NCI-H774 (cell line): ENCODE measurements around the gene ZNF800.

Experiments
- DNase-seq: peaks from one replicate; lab custom pipeline; 2025; lab: John Stamatoyannopoulos, UW

The ZNF800 gene

DNA sequence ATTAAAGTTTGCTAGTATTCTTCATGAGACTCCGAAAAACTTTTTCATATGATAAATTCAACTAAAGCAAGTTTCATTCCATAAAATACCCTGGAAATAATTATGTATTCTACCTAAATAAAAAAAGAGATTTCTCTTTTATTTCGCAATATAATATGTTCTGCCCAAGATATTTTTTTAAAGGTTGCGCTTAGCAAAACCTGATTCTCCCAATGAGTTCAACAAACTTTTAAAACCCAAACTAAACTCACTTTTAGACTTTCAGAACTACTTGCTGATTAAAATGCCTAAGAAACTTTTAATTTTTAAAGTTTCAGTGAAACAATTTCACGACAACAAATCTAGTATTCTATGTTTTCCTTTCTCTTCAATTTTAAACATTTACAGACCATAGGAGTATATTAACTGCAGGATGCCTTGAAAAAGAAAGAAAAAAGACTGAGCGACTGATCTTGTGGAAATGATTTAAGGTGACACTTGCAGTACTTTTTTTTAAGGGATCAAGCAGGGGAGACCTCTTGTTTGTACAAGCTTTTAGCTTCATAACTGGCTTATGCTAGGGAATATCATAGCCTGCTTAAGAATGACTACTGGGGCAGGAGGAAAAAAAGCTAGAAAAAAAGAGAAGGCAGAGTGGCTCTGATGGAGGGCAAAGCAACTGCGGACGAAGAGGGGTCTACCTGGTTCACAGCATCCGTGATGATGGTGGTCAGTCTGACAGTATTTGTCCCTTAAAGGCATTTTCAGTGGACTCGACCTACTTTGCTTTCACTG is 1.5 kb downstream of the ZNF800 start:
- DNase-seq = no peak

DNA sequence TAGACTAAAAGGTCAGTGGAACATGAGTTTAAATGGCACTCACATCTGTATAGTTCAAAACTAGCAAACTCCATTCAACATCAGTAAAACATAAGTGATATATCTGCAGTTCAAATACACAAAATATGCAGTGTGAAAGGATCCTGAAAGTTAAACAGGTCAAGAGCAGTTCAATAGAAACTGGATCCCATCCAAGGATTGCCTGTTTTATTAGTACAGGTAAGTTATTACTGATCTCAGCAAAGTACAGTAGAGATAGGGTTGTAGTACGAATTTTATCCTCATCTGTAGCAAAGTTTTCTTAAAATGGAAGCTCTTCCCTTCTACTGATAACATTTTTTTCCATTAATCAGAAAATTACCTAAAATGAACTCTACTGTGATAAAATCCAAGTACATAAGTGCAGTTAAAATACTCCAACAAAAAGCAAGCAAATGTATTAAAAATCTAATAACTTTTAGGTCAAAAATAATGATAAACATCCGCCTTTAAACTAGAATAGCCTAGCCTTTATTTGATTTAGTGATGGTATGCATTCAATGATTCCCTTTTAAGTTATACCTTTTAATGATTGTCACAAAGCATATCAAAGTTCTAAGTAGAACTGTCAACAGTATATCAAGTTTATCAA is 2.2 kb downstream of the ZNF800 start:
- DNase-seq = no peak

DNA sequence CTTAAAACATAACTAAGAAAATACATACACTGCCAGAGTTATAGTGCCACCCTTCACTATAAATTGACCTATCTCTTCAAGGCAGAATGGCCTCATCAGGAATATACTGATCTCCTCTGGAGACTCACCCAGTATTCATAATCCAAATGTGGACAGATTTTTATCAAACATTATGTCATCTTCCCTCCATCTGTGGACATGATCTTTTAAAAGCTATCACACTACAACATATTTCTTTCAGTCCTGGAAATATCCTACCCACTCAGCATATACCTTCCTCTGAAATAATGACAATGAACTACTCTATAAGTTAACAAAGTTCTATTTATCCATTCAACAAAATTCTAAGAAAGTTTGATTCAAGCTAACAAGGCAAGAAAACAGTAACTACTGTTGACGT is 3.2 kb downstream of the ZNF800 start:
- no peak for DNase-seq

DNA sequence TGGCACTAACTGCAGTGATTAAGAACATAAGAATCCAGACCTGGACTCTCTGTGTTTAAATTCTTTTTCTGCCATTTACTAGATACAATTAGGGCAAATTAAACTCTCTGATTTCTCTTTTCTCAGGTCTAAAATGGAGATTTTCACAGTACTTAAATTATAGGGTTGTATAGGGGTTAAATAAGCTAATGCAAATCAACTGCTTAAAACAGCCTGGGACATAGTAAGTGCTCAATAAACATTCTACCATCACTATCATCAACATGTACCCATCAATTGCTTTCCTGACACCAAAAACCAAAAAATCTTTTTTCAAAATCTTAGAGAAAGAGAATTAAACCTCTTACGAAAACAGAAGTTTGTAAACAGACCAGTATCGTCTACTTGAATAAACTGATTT is 4.5 kb downstream of the ZNF800 start:
- no peak for DNase-seq

DNA sequence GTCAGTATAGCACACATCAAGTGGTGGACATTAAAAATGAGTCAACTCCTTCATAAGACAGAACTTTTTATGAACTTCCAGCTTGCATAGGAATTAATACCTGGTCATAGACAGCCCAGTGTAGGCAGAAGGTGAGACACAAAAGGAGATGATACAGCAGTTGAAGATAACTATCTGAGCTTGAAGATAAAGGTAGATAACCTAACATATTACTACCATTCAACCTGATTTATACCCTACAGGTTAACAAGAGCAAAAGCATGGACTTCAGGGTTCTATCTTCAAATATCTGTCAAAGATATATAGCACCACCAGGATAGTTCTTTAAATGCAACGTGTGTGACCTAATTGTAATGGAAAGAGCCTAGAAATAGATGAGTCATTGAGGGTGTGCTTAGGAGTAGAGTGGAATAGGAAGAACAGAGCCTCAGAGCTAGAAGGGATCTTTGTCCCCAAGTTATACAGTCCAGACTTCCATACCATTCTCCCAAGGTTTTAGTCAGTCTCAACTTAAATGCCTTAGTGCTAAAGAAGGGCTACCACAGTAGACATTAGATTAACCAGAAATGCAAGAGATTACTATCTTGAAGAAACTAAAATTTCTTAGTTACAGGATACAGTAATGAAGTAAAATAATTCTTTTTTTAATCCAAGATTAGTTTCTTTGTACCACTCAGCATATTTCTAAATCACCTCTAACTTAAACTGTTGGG is 9.2 kb downstream of the ZNF800 start:
- no peak for DNase-seq

DNA sequence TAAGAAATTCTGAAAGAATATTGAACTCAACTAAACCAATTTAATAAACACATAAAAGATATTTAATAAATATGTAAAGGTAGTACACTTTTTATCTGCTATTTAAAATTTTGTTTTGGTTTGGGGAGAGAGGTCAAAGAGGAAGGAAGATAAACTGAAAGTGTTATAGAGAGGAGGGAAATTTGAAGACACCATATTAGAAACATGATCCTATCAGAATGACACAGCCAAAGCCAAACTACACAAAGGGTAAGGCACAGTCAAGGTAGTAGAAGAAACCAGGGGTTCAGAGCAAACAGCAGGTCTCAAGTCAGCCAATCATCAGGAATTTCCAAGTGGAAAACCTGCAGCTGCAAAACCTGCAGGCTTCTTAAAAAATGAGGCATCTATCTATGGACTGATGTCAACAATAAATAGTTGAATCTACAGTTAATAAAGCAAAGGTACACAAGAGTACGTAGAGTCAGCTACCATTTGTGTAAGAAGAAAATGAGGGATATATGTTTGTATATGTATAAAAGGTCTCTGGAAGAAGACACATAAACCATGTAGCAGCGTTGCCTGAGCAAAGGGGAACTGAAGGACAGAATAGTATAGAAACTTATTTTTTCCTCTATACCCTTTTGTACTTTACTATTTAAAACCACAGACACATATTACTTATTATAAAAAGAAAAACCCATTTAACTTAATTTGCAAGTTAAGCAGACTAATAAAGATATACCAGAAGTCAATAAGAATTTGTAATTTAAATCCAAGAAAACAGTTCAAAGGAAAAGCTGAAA is 10.0 kb downstream of the ZNF800 start:
- no peak for DNase-seq

DNA sequence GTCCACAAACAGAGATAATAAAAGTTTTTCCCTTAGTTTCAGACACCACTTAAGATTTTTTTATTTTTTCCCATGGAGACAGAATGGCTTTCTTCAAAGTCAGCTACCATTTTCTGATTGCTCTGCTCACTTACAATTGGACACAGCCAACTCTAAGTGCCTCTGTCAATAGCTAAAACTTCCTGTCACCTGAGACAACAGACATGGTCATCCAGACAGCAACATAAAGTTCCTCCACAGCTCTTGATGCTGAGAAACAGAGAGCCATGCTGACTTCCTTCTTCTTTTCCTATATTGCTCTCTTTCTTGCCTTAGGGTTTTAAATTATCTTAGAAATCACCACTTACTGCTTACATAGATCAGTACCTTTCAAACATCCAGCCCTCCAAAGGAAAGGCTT is 12.0 kb downstream of the ZNF800 start:
- no peak for DNase-seq

DNA sequence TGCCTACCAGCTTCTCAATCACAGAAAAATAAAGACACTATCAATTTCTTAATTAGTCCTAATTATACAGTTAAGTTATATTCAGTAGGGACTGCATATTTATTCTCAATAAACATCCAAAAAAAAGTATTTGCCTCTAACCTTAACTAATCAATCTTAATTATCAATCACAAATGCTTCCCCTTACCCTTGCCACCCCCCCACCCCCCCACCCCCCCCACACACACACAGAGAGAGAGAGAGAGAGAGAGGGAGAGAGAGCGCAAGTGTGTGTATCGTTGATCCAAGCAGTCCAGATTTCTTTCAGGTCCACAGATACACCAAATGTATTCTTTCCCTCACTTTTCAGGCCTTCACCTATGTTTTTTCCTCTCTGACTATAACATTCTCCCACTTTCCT is 12.9 kb downstream of the ZNF800 start:
- no peak for DNase-seq

DNA sequence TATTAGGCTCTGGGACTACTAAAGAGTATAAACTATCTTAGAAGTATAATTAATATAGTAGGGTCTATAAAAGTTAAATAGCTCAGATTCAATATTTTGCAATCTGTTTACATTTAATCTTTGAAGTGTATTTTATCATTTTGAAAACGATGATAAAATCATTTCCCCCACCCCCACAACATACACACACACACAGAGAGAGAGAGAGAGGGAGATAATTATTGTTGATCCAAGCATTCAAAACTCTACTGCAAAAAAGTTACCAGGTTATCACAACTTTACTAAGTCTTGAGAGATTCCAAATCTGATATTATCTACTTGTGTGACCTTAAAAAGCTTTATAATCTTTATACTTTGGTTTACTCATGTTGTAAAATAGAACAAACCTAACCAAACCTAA is 14.0 kb downstream of the ZNF800 start:
- DNase-seq = no peak

DNA sequence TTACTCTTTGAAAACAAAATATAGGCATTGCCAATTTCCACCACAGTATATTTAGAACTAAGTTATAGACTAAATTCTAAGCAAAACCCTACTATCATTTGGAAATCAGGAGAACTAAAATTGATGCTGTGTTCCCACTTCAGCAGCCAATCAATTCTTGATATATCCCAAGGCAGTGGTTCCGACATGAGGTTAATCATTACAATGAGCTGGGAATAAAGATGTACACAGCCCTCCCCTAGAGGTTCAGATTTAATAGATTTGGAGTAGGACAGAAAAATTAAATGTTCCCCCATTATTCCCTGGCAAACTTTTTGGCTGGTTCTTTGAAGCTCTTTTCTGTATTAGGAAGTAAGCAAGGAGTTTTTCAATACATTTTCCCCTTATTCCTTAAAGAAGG is 15.1 kb downstream of the ZNF800 start:
- no peak for DNase-seq

DNA sequence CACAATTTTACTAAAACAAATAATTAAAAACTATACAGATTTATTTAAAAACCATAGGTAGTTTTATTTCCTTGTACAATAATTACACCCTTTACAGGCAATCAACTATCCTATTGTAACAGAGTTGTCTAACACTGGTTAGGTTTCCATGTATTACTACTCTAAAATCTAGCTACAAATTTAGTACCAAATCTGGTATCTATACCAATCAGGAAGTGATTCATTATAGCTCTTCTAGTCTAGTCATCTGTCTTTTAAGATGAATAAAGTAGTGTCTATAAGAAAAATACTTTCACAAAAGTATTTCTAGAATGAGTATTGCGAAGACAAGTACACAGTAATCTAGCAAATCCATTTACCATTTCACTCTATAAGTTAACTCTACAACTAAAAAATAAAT is 16.9 kb downstream of the ZNF800 start:
- DNase-seq = no peak

DNA sequence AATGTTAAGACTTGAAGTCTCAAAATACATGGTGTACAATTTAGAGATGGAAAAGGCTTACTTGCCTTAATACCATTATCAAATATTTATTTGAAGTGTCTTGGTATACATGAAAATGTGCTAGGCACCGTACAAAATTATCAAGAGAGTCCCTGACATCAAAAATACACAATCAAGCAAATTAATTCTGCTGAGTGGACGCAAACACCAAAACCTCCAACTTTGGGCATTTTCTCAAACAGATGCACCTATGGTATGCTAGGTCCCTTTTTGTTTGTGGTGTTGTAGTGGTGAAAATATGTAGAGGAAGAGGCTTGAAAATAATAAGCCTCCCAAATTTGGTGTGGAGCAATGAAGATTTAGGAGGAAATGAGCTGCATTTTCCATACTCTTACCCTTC is 24.8 kb downstream of the ZNF800 start:
- no peak for DNase-seq

DNA sequence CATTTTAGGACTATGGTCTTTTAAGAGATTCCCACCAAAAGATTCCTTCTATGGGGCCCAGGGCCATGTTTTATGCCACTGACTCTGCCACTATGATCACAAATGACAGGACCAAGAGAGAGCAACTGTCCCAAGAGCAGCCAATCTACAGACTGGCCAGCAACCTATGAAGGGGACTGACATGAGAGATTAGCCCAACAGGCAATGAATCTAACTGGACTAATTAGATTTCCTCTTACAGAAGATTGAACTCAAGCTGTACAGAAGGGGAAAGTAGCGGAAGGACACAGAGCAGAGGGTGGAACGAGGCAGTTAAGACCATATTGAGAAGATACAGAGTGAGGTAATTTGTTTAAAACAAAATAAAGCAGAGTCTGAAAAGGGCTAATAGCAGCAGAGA is 25.8 kb downstream of the ZNF800 start:
- DNase-seq = no peak

DNA sequence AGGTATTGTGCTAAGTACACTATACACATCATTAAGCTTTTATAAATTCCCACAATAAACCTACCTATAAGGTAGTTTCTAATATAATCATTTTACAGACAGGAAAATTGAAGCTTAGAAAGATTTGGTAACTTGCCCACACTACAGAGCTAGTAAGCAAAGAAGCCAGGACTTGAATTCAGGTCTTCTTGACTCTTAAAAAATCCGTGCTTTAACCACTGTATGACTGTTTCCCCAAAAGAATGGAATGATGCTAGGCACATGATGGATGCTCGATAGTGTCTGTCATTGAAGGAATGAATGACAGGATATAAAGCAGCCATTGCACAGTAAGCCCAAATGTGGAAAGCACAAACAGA is 26.6 kb downstream of the ZNF800 start:
- no peak for DNase-seq

DNA sequence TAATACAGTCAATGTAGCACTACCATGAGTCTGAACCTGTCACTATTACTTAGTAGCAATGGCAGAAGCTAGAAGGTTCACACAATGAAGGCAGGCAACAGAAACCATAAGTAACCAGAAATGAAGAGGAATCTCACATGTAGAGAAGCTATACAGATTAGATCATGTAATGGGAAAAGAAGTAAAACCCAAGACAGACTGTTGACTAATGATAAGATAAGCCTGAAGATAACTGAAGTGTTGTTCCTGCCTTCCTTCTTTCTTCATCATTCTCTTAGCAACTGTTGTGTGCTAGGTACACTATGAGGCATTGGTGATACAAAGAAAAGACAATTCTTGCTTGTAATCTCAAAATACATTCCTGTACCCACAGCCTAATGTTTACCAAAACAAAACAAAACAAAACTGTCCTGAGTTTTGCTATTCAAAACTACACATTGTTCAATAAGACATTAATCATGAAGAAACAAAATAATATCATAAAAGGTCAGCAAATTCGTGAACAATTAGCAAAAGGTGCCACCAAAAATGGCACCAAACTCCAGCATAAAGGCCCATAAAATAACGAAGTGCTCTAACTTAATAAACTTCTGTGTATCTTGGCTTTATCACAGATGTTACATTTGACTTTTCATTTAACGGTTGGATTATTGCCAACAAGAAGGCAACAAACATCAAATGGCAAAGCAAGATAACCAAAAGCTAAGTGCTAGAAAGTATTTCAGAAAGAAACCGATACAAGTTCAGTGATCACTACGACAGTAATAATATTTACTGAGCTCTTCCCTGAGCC is 27.1 kb downstream of the ZNF800 start:
- no peak for DNase-seq

DNA sequence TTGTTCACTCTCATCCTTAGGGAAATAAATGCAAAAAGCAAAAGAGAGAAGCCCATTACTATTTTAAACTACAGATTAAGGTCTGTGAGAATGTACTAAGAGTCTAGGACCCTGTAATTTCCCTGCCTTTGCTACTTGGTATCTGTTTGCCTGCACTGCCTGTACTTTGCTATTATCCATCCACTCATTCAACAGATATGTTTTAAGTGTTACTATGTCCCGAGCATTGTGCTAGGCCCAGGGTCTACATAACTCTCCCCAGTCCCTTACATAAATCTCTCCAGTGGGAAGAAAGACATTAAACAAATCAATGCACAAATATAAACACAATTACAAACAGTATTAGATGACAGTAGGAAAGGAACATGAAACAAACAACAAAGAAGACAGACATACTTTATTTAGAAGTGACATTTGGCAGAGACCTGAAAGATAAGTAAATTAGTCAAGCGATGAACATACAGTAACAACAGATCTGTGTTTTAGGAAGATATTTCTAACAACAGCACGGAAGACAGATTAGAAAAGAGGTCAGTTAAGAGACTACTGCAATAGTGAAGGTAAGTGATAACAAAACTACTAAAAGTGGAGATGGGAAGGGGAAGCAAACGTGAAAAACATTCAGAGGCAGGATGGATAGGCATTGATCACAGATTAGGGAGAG is 30.0 kb downstream of the ZNF800 start:
- no peak for DNase-seq

DNA sequence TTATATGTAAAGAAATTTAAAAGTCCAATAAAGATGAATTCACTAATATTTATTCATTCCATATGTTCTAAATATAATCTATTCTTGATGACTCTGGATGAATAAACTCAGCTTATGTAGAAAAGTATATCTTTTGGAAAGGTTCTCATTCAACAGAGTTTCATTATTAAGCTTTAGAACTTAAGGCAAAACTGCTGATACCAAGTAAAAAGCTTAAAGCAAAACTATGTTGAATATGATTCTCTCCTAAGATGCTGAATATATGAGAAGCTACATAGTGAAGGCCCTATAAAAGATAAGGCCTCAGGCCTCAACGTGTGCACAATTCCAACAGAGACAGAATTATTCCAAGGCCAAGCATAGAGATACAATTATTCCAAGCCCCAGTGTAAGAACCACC is 30.8 kb downstream of the ZNF800 start:
- no peak for DNase-seq

DNA sequence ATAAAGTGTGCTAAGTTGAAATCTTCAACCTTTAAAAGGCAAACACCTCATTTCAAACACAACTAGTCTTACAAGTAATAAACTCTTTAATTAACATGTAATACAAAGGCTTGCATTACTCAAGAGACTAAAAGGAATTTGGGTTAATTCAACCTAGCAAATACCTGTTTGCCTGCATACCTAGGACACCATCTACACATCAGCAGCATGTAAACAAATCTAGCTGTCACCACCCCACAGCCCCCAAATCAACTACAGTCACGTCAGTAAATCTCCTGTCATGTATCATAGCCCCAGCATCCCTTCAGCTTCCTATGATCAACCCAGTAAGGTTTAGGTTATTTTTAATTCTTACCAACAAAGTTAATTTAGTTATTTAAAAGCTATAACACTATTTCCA is 33.5 kb downstream of the ZNF800 start:
- no peak for DNase-seq

DNA sequence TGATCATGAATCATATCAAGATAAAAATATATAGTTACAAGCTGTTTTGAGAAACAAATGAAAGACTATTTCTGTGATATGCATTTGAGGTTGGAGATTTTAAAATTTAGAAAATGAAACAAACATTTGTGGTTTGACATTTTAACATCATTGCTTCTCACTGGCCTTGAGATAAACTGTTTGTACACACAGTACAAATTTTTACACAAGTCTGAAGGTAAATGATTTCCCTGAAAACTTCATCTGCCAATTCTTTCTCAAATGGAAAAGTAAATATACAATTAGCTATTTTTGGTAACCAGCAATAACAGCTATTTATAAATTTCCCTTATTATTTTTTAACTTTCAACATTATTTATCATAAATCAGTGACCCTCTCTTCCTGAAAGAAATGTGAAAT is 38.6 kb downstream of the ZNF800 start:
- DNase-seq = no peak

DNA sequence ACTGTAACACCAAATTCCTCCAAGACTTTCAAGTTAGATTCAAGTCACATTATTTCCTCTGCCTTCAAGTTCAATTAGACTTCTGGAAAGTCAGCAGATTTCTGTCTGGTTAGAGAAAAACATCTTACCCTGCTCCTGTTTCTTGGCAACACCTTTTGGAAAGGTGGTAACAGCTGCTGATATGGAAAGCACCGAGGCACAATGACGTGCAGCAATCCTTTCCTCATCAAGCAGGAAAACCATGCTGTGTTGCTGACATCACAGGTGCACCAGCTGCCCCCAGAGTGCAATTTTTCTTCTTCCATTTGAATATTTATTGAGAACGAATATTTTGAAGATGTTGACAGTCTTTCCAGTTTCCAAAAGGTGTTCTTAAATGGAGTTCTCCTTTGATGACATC is 41.9 kb downstream of the ZNF800 start:
- DNase-seq = no peak

DNA sequence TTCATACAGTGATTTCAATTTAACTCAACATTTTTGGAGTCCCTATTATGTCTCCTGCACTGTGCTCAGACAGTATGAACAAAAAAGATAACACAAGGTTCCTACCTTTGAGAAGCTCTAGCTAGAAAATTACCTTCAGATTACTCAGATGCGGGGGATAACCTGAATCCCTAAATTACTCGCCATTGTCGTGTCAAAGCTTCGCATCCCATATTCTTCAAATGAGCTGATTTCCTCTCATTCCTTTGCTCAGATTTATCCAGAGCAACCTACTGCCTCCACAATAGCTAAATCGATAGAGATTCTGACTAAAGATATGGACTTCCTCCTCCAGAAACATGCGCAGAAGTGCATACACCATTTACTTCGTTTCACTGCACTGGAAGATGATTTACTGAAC is 42.6 kb downstream of the ZNF800 start:
- DNase-seq = no peak
